ENCODE results near the gene TMEM60.

Gene TMEM60

GRCh38 chr7:77752016-77752415 is 46.2 kb downstream of the TMEM60 start:
- DNase-seq (ENCODE audit: low read depth): no peak
- no peak for TF ChIP-seq CTCF (IDR thresholded peaks at IDR 0.05; ENCODE audit: insufficient read depth, low read depth, low read length, missing control alignments)
- H3K4me3 ChIP-seq (ENCODE audit: low read length): no peak overlapping the region

GRCh38 chr7:77747718-77748117 is 50.5 kb downstream of the TMEM60 start:
- DNase-seq (ENCODE audit: low read depth): no peak
- TF ChIP-seq CTCF (IDR thresholded peaks at IDR 0.05; ENCODE audit: insufficient read depth, low read depth, low read length, missing control alignments): no peak

GRCh38 chr7:77747178-77747577 is 51.1 kb downstream of the TMEM60 start:
- no peak overlapping the region for H3K4me3 ChIP-seq (ENCODE audit: low read length)
- DNase-seq (ENCODE audit: low read depth): no peak
- TF ChIP-seq CTCF (IDR thresholded peaks at IDR 0.05; ENCODE audit: insufficient read depth, low read depth, low read length, missing control alignments): no peak

More at GRCh38 chr7:77747718-77748117, 50.5 kb downstream of the TMEM60 start:
- no peak overlapping the region for H3K4me3 ChIP-seq (ENCODE audit: low read length)

GRCh38 chr7:77746824-77747165 is 51.4 kb downstream of the TMEM60 start:
- no peak for DNase-seq (ENCODE audit: low read depth)
- H3K4me3 ChIP-seq (ENCODE audit: low read length): no peak overlapping the region
- no peak for TF ChIP-seq CTCF (IDR thresholded peaks at IDR 0.05; ENCODE audit: insufficient read depth, low read depth, low read length, missing control alignments)

GRCh38 chr7:77746164-77746823 is 51.9 kb downstream of the TMEM60 start:
- H3K4me3 ChIP-seq (ENCODE audit: low read length): no peak overlapping the region
- TF ChIP-seq CTCF (IDR thresholded peaks at IDR 0.05; ENCODE audit: insufficient read depth, low read depth, low read length, missing control alignments): no peak
- DNase-seq (ENCODE audit: low read depth): no peak

- DNase-seq (ENCODE audit: low read depth): no peak
- no peak for TF ChIP-seq CTCF (IDR thresholded peaks at IDR 0.05; ENCODE audit: insufficient read depth, low read depth, low read length, missing control alignments)
Measured at GRCh38 chr7:77745746-77746145, 52.5 kb downstream of the TMEM60 start.

More at GRCh38 chr7:77745746-77746145, 52.5 kb downstream of the TMEM60 start:
- H3K4me3 ChIP-seq (ENCODE audit: low read length): no peak overlapping the region

Measured in epithelial cell of esophagus (primary cell).